ENCODE data around the gene SLC23A3. TPM values are rescaled to one million over a fixed set of nuclear protein-coding genes. Genes with fewer than 3 reads are reported as not detected.

SLC23A3 gene
- total RNA-seq, 2 donors from 2014 or later: 1.4 to 3.4 TPM

- H3K27me3 ChIP-seq (replicated peaks; ENCODE audit: insufficient read depth): no peaks in the 10 kb centered on the region
- no peak overlapping the region for H3K4me3 ChIP-seq
- peaks cover 9 to 17% of the 10 kb centered on the region in 2 donors for H3K4me1 ChIP-seq (ENCODE audit: control insufficient read depth in 1 of 2, low read depth in 2 of 2)
- peaks cover 44% of the 10 kb centered on the region for H3K36me3 ChIP-seq
- DNase-seq (ENCODE audit: low spot score) (no peak), ATAC-seq (ENCODE audit: insufficient number of reproducible peaks, low FRiP score, low read depth) (no peak)
- TF ChIP-seq CTCF (IDR thresholded peaks at IDR 0.05): no peak
- no peaks in the 10 kb centered on the region for H3K9me3 ChIP-seq
- H3K27ac ChIP-seq: no peak overlapping the region
These were observed 11.1 kb upstream of the SLC23A3 start for GRCh38 chr2:219180961-219181360.

GRCh38 chr2:219179601-219180465 is 10.0 kb upstream of the SLC23A3 start:
- ATAC-seq (ENCODE audit: insufficient number of reproducible peaks, low FRiP score, low read depth) (no peak), DNase-seq (ENCODE audit: low spot score) (no peak)
- Histone ChIP-seq H3K4me1 (ENCODE audit: control insufficient read depth in 1 of 2, low read depth in 2 of 2) (peaks cover 21 to 28% of the 10 kb centered on the region in 2 donors), H3K27ac (peak overlapping the region in 1 of 2 donors; percentile 6), H3K27me3 (replicated peaks; ENCODE audit: insufficient read depth) (no peaks in the 10 kb centered on the region), H3K36me3 (peaks cover 47% of the 10 kb centered on the region), H3K9me3 (no peaks in the 10 kb centered on the region), H3K4me3 (no peak overlapping the region)
- TF ChIP-seq CTCF (IDR thresholded peaks at IDR 0.05): no peak

GRCh38 chr2:219178377-219179175 is 8.7 kb upstream of the SLC23A3 start:
- DNase-seq (ENCODE audit: low spot score): no peak

GRCh38 chr2:219177552-219178376 is 7.9 kb upstream of the SLC23A3 start, which contains the start of gene RETREG2:
Gene RETREG2 (plus strand): TSS chr2:219178275. CDS start chr2:219178353, 78 bp downstream.
- no peaks in the 10 kb centered on the region for H3K27me3 ChIP-seq (replicated peaks; ENCODE audit: insufficient read depth)
- H3K9me3 ChIP-seq: no peaks in the 10 kb centered on the region
- H3K36me3 ChIP-seq: peaks cover 49% of the 10 kb centered on the region
- peaks cover 21 to 32% of the 10 kb centered on the region in 2 donors for H3K4me1 ChIP-seq (ENCODE audit: control insufficient read depth in 1 of 2, low read depth in 2 of 2)
- H3K4me3 ChIP-seq: peak within 1 kb of the TSS; percentile 83
- peak within 1 kb of the TSS; percentile 98 for H3K27ac ChIP-seq
- TF ChIP-seq CTCF (IDR thresholded peaks at IDR 0.05): peak; percentile 6
- peak; percentile 72 for ATAC-seq (ENCODE audit: insufficient number of reproducible peaks, low FRiP score, low read depth)
- peak; percentile 55 for DNase-seq (ENCODE audit: low spot score)

More at GRCh38 chr2:219178377-219179175, 8.7 kb upstream of the SLC23A3 start:
- H3K9me3 ChIP-seq: no peaks in the 10 kb centered on the region
- H3K27me3 ChIP-seq (replicated peaks; ENCODE audit: insufficient read depth): no peaks in the 10 kb centered on the region
- no peak for TF ChIP-seq CTCF (IDR thresholded peaks at IDR 0.05)
- H3K27ac ChIP-seq: peak overlapping the region; percentile 98
- peaks cover 55% of the 10 kb centered on the region for H3K36me3 ChIP-seq
- peak overlapping the region; percentile 83 for H3K4me3 ChIP-seq
- H3K4me1 ChIP-seq (ENCODE audit: control insufficient read depth in 1 of 2, low read depth in 2 of 2): peaks cover 21 to 32% of the 10 kb centered on the region in 2 donors
- peak; percentile 10 for ATAC-seq (ENCODE audit: insufficient number of reproducible peaks, low FRiP score, low read depth)
